Left forelimb (tissue), 1 donor: ENCODE measurements around the gene PKN1.

Experiments used
- DNase-seq: peaks from one replicate; pipeline ENCODE4 v3.0.0-alpha.2; 2018; ENCODE audit warnings: low spot score

The PKN1 gene

GRCh38 chr19:14406645-14407401, 26.3 kb upstream of the PKN1 start:
- DNase-seq = no peak

DNA sequence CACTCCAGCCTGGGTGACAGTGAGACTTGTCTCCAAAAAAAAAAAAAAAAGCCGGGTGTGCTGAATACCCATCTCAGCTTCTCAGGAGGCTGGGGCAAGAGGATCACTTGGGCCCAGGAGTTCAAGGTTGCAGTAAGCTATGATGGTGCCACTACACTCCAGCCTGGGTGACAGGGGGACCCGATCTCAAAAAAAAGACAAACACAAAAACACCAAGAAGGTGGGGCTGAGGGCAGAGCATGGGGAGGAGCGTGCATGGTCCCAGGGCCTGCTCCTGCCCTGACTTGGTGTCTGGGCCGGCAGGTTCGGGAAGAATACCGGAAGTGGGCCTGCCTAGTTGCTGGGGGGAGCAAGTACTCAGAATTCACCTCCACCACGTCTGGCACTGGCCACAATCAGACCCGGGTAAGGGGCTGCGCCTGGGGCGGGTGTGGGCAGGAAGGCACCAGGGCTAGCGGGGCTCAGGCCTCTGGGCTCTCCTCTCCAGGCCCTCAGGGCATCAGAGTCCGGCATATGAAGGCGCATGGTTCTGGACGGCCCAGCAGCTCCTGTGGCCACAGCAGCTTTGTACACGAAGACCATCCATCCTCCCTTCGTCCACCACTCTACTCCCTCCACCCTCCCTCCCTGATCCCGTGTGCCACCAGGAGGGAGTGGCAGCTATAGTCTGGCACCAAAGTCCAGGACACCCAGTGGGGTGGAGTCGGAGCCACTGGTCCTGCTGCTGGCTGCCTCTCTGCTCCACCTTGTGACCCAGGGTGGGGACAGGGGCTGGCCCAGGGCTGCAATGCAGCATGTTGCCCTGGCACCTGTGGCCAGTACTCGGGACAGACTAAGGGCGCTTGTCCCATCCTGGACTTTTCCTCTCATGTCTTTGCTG, 25.3 kb upstream of the PKN1 start:
- DNase-seq = no peak

DNA sequence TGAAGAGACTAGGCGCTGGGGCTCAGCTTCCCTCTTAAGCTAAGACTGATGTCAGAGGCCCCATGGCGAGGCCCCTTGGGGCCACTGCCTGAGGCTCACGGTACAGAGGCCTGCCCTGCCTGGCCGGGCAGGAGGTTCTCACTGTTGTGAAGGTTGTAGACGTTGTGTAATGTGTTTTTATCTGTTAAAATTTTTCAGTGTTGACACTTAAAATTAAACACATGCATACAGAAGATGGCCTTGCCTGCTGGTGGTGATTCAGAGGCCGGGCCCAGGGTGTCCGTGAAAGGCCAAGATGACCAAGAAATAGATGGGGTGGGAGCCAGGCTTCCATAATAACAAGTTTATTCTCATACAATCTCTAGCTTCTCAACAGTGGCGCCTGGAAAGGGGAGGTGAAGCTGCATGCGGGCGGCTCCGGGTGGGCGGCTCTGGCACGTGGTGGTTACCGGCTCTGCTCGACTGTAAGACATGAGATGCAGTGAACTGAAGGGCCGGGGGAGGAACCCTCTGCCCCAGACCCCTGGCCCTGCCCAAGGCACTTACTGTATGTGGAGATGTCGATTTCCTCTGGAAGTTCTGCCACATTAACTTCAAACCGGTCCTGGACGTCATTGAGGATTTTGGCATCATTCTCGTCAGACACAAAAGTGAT, 24.5 kb upstream of the PKN1 start:
- DNase-seq = no peak

DNA sequence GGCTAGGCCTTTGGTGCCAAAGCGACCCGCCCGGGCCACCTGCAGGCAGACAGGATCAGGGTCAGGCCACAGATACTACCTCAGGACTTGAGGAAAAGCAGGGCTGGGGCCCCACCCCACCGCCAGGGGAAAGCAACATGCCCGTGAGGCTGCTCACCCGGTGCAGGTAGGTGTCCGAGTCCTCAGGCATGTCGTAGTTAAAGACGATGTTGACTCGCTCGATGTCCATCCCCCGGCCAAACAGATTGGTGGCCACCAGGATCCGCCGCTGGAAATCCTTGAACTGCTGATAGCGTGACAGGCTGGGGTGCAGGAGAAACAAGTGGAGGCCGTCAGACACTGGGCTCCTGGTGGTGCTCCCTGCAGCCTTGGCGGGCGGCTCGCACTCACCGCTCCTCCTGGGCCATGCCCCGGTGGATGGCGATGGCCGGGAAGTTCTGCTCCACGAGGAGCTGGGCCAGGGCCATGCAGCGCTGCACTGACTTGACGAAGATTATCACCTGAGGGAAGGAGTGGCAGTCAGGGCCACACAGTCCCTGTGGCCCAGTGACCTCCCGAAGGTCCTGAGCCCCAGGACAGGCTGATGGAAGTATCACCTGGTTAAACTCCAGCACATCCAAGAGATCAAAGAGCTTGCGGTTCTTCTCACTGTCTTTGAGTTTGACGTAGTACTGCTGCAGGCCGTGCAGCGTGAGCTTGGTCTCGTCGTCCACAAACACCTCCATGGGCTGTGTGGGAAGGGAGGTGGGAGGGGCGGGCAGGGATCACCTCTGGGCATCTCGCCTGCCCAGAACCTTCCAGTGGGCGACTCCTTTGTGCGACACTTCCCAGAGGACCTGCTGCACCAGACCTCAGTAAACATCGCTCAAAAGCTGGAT, 23.7 kb upstream of the PKN1 start:
- DNase-seq = no peak

GRCh38 chr19:14410091-14411051, 22.7 kb upstream of the PKN1 start:
- no peak for DNase-seq

- no peak for DNase-seq
Observed at GRCh38 chr19:14411161-14411937, 21.8 kb upstream of the PKN1 start.

- no peak for DNase-seq
Observed at GRCh38 chr19:14411938-14412245, 21.2 kb upstream of the PKN1 start.

DNA sequence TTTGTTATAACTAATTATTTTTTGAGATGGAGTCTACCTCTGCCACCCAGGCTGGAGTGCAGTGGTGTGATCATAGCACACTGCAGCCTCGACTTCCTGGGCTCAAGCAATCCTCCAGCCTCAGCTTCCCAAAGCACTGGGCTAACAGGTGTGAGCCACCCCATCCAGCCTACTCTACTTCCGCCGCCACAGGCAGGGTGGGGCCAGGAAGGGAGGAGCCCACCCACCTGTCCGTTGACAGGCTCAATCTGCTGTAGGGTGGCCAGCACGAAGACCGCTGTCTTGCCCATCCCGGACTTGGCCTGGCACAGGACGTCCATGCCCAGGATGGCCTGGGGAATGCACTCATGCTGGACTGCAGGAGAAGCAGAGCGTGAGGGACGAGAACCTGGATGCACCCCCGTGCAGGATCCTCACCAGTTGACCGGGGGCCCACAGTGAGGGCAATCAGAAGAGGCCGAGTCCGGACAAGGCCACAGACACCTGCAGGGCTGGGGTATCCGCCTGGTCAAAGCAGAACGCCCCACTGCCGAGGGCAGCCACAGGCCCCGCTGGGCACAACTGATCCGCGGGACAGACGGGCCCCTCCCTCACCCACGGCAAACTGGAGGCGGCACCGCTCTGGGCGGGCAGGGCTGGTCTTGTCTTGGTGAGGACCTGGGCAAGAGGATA, 20.6 kb upstream of the PKN1 start:
- DNase-seq = no peak

GRCh38 chr19:14412996-14413692, 20.0 kb upstream of the PKN1 start:
- no peak for DNase-seq

GRCh38 chr19:14413693-14414181, 19.4 kb upstream of the PKN1 start:
- no peak for DNase-seq

GRCh38 chr19:14414926-14415690, 18.0 kb upstream of the PKN1 start:
- no peak for DNase-seq

DNA sequence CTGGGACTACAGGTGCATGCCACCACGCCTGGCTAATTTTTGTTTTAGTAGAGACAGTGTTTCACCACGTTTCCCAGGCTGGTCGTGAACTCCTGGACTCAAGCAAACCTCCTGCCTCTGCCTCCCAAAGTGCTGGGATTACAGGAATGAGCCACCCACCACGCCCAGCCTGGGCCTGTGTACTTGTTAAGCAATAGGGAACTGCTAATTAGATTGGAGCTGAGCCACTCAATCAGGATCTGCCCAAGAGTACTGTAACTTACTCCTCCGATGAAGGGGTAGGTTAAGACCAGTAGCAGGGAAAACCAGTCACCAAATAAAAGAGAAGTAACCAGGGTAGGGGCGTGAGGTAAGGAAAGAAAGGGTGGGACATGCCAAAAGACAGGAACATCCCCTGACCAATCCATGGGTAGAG, 16.3 kb upstream of the PKN1 start:
- no peak for DNase-seq

DNA sequence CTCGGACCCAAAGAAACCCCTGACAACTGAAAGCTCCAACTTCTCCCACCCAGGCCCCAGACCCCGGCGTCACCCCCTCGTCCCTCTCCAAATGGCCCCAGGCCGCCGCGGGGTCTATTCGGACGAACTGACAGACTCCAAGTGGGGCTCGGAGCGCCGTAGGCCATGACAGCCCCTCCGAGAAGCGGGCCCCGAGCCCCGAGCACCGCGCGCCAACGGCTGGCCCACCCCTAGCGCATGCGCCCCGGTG, 14.3 kb upstream of the PKN1 start:
- peak; percentile 89 for DNase-seq

- peak; percentile 96 for DNase-seq
Observed at GRCh38 chr19:14419106-14419813, 13.8 kb upstream of the PKN1 start, which contains the start of gene DDX39A. Gene DDX39A, minus strand, starts transcription at chr19:14419341. Its CDS starts 6,121 bp downstream, at chr19:14413220.

- no peak for DNase-seq
Observed at GRCh38 chr19:14425696-14426138, 7.4 kb upstream of the PKN1 start.

- DNase-seq = no peak
Observed at GRCh38 chr19:14427461-14427860, 5.6 kb upstream of the PKN1 start.

DNA sequence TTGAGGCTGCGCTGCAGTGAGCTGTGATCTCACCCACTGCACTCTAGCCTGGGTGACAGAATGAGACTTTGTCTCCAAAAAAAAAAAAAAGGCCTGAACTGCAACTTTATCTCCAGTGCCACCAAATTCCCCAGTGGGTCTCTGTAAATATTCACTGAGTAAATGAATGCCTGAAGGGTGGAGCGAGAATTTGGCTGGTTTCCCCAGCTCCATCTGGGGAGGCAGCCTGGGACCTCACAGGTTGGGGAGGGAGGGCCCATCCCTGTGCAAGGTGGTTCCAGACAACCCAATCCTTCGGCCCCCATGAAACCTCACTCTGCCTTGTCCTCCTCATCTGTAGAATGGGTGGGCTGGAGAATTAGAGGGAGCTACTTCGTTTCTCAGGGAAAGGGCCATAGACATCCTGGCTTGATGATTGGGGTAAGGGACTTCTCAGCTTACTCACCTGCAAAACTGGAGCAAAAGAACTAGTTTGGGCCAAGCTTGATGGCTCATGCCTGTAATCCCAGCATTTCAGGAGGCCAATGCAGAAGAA, 4.2 kb upstream of the PKN1 start:
- no peak for DNase-seq
